GM21825 (cell line): Measurements from ENCODE around the gene NPAS3.

ENCODE experiments used
- ATAC-seq: cut with Tn5 transposase; IDR thresholded peaks from one replicate; pipeline ENCODE4 v1.9.1; 2021; ENCODE audit warnings: mild to moderate bottlenecking, moderate library complexity; ENCODE audit not compliant: unreplicated experiment

Gene NPAS3

DNA sequence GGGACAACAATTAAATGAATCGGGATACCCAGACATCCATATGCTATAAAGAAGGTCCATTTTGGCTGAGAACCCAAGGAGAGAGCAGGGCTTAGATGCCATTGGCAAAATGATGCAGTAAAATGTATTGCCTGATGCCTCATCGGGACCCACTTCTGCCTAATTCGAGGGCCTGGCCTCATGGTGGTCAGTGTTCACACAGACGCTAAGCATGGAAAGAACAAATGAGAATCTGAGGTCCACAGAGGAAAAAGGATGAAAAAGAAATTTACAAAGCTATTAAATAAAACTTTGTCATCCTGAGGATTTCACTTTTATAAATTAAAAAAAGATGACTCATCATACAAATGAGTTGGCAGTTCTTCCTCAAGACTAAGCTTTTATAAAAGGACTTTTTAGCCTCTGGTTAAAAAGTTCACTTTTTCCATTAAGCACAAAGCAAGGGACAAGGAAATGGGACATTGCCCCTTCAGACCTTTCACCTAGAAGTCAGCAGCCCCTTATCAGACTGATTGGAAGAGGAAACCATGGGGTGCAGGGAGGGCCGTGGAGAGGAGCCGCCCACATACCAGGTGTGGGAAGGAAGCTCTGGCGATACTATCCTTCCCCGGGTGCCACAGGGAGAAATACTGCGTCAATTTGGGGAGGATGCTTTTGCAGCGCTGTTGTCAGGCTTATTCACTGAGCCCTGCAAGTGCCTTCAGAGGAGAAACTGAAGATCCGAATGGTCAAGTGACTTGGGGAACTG lies 836.2 kb downstream of the NPAS3 start:
- no peak for ATAC-seq

DNA sequence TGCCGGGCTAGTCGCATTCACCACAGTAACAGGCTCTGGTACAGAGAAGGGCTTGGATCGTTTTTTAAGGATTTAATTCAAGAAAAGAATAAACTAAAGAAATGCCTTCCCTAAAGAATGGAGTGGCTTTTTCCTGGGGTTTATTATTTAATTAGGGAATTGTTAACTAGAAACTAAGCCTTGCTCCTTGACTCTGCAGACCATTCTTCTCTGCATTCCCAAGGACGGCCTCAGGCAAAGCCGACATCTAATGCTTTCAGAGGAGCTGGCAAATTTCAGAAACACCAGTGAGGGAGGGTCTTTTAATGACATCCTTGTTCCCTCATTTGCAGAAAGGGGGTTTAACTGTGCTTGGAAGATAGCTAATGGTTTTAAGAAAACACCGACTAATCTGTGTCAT lies 838.2 kb downstream of the NPAS3 start:
- no peak for ATAC-seq

DNA sequence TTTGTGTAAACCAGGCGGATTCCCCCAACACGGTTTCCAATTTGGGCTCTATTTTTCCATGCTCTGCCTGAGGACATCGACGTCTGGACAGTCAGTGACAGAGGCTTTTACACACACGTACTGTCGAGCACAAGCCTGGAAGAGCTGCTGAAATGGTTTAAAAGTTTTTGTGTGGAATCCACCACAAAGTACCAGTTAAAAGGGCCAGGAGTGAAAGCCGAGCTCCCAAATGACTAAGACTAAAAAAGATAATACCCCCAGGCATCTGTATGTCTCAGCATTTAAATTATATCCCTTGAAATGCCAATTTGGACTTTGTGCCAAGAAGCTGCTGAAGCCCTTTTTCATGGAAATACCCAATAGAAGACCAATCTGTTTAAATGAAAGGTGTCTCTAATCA lies 839.0 kb downstream of the NPAS3 start:
- no peak for ATAC-seq

DNA sequence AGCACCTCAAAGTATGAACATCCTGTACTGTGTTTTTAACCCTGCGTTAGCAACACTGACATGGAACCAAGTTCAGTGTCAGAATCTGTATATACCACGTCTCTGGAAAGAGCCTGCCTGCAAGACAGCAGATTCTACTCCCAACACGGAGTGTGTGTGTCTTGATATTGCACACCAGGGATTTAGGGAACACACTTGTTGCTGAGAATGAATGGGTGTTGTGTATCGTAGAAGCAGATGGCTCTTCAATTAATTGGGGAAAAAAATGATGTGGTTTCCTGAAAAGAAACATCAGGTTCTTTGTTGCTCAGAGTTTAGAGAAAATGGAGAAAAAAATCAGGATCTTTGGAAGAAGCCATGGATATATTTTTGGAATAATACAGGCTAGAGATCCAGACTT lies 841.4 kb downstream of the NPAS3 start:
- no peak for ATAC-seq

DNA sequence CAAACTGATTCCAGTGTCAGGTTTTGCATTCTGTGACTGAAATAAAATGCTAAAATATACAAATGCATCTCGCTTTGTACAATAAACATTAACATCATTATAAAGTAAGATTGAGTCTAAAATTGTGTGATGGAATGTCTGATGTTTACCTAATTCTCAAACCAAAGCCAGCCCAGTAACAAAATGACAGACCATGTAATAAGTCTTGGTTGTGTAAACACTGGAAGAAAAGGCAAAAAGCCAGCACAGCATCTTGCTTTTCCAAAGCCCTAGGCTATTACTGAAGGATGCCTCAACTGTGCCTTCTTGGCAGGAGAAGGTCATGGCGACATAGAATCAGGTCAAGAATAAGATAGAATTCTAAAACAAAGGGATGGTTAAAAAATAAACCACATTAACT lies 842.6 kb downstream of the NPAS3 start:
- no peak for ATAC-seq

DNA sequence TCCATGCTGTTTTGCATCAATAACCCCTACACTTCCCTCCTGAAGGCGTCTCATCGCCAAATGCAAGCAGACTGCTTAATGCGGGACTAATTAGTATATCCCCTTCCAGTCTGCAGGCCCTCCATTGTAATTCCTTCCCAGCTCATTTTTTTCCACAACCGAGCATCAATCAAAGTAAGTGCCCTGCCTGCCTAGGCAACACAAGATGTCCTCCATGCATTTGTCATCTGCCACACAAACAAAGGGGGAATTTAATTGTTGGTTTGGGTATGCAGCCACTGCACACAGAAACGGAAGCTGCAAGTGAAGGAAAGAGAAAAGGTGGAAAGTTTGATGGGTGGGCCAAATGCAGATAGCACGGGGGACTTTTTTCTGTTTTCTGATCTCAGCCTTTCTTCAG lies 844.2 kb downstream of the NPAS3 start:
- no peak for ATAC-seq

DNA sequence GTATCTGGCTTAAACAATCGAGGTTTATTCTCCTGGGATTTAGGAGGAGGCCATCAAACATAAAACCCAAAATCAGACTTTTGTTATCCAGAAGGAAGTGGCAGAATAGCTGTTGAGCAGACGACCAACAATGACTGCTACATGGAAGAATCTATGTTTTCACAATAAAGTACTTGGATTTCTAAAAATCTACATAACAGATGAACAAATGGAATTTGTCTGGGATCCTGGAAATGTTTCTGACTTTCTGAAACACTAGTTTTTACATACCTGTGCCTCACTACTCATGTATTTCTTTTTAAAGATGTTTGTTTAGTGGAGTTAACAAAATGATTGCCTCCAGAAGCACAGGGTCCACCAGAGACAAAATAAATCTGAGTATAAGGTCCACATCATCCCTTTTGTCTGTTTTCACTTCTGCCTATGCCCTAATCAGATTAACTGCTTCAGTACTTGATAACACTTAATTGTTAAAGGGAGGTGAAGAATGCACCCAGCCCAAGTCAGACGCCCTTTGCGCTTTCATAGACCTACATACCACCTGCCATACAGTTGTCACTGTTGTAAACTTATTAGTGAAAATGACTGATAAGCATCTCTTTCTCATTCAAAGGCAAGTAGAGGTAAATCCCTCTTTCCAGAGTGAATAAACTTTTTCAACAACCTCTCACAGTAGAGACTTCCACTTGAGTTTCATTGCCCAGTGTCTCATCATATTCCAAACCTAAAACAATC lies 847.6 kb downstream of the NPAS3 start:
- ATAC-seq = no peak

DNA sequence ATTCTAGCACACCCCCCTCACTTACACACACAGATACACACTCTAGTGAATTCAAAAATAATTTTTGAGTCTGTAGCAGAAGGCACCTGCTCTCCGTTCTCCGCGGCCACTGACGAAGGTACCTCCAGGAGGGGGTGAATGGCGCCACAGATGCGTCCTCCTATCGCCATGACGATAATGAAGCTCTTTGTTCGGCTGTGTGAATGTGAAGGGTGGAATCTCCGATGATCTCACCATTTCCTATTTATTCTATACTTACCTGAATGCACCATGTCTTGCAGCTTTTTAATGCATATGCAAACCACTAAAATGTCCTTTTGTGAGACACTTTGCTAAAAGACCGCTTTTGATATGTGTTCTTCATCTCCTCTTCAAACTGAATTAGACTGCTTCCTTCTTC lies 849.5 kb downstream of the NPAS3 start:
- ATAC-seq = no peak

DNA sequence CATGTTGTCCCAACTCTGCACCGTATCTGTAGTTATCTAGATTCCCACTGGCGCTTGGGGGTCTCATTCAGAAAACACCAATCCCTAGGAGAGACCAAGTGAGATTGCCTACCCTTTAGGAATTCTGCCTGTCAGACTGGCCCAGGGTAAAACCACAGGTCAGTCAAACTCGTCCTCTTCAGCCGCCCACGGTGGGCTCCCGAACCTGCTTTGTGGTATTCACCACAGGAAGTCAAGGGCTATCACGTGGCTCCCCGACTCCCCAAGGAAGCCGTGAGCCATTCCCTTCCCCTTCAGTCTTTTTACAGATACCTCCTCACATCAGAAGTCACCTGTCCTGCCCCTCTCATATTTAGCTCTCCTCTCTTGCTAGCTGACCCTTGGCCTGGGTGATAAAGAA lies 852.3 kb downstream of the NPAS3 start:
- no peak for ATAC-seq

DNA sequence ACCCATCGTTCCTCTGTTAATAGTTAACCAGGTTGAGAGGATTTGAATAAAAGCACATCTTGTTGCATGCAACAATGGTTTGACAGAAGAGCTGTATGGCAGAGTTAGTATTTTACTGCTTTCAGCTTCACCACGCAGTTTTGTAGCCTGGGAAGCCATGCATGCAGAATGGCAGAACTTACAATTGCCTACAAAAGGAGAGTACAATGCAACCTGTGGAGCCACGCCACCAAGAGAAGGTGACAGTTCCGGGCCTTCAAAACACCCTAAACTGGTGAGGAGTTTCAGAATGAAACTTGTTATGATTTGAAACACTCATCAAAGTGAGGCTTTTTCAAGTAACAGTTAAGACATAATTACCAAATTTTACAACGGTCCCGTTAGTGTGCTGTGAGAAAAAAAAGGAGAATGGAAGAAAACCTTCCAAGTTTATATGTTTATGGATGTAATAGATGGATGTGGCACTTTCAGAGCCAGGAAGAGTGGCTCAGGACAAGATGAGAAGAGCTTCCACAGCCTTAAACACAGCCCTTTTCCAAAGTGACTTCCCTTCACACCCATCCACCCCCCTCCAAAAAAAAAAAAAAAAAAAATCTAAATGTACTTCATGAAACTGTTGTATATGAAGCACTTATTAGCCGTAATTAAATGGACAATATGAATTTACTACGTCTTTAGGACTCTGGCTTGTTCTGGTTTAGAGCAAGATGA lies 853.5 kb downstream of the NPAS3 start:
- peak; percentile 53 for ATAC-seq

DNA sequence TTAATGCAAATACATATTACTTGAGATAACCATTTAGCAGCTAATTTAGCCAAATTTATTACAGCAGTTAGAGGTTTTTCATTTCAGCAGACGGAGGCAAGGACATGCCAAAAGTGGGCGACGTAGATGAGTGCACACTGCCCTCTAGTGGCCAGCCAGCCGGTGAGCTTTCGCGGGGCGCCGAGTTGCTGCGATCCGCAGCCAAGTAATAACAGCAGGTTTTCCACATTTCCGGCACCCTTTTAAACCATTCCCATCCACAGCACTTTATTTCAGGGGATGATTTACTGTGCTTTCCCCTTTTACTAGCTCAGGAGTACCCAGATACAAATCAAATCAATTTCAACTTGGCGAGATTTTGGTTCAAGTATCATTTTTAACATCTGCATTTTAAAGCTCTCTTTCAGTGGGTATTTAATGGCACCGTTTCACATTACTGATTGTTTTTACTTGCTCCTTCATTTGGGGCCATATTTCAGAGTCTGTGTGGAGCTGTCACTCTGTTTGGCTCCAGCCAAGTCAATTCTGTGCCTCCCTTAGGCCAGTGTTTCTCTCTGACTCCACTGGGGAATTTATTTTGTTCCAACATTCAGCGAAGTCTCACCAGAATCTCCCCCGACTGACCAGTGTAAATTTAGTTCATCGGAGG lies 854.2 kb downstream of the NPAS3 start:
- ATAC-seq = peak; percentile 74

DNA sequence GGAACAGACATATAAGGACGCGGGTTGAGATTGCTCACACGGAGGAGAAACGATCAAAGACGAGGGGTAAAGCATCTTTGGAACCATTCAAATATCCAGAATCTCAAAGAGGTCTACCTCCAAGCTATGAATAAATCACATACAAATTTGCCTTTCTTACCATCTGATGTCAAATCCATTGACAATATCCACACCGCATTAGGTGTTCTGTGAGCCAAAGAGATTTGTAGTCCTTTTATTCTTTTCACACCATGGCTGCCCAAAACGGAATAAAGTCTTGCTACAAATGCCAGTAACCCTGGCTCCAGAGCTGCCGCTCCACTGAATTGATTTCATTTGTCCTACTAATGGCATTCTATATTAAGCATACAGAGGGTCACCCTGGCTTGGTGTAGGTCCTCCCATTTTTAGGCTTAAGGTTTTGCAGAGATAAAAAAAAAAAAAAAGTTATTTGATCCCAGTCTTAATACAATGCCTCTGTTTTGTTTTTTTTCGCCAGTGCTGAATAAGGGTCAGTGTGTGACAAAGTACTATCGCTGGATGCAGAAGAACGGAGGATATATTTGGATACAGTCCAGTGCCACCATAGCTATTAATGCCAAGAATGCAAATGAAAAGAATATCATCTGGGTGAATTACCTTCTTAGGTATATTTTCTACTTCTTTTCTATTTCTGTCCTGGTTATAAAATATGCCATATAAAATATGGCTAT lies 854.9 kb downstream of the NPAS3 start:
- ATAC-seq = no peak

DNA sequence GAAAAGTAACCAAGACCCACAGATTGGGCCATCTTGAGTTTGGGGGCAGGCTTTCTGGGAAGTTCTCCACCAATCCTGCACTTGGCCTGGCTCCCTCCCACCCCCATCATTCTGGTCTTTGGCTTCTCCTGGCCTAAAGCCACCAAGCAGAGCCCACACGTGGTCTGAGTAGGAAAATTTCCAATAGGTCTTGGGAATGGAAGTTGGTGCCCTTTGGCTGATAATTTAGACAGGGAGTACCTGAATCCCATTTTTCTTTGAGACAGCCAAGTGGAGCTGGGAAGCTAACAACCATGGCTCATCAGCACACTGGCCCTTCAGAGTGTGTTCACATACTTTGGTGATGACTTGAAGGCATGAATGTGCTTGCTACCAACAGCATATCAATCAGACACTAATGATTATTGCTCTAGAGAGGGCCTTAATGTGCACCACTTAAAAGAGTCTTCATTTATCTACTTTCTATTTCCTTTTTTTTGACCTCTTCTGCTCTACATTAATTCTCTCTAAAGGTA lies 856.2 kb downstream of the NPAS3 start:
- ATAC-seq = no peak

DNA sequence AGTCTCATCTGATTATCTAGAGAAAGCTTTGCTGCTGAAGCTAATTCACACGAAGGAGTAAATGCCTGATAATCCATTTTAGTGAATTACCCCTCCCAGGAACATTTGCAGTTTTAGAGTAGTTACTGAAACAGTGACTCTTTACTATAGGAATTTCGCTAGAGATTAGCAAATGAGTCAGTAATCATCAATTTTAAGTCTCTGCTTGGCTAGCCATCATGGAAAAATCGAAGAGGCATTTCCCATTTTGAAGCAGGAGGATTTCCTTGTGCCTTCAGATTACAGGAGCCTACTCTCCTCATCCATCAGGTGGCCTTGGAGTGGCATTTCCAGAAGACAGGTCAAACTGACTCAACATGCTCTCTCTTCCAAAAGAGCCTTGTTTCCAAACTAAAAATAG lies 857.7 kb downstream of the NPAS3 start:
- ATAC-seq = no peak

DNA sequence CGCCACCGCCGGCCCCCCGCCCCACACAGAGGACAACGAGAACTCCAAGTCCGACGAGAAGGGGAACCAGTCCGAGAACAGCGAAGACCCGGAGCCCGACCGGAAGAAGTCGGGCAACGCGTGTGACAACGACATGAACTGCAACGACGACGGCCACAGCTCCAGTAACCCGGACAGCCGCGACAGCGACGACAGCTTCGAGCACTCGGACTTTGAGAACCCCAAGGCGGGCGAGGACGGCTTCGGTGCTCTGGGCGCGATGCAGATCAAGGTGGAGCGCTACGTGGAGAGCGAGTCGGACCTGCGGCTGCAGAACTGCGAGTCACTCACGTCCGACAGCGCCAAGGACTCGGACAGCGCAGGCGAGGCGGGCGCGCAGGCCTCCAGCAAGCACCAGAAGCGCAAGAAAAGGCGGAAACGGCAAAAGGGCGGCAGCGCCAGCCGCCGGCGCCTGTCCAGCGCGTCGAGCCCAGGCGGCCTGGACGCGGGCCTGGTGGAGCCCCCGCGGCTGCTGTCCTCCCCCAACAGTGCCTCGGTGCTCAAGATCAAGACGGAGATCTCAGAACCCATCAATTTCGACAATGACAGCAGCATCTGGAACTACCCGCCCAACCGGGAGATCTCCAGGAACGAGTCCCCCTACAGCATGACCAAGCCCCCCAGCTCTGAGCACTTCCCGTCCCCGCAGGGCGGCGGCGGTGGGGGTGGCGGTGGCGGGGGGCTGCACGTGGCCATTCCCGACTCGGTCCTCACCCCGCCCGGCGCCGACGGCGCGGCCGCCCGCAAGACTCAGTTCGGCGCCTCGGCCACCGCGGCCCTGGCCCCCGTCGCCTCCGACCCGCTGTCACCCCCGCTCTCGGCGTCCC lies 861.3 kb downstream of the NPAS3 start:
- ATAC-seq = no peak

DNA sequence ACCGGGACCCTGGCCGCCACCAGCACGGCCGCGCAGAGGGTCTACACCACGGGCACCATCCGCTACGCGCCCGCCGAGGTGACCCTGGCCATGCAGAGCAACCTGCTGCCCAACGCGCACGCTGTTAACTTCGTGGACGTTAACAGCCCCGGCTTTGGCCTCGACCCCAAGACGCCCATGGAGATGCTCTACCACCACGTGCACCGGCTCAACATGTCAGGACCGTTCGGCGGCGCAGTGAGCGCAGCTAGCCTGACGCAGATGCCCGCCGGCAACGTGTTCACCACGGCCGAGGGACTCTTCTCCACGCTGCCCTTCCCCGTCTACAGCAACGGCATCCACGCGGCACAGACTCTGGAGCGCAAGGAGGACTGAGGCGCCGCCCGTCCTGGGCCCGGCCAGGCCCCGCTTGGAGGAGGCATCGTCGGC lies 862.1 kb downstream of the NPAS3 start:
- ATAC-seq = no peak

DNA sequence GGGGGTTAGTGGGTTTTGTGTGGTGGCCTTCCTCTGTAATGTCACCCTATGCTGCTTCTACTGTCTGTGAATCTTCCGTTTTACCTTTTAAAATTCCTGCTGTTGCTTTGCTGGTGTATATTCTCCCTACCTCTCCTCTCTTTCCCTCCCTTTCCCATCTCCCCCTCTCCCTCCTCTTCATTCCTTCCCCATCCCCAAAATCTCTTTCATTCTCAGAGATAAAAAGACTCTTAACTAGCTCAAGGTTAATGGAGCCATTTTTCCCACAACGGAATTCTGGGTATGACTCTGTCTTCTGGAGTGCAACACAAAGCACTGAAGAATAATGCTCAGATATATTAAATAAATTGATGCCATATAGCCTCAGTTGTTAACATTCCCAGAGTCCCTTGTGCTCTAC lies 864.1 kb downstream of the NPAS3 start:
- no peak for ATAC-seq

DNA sequence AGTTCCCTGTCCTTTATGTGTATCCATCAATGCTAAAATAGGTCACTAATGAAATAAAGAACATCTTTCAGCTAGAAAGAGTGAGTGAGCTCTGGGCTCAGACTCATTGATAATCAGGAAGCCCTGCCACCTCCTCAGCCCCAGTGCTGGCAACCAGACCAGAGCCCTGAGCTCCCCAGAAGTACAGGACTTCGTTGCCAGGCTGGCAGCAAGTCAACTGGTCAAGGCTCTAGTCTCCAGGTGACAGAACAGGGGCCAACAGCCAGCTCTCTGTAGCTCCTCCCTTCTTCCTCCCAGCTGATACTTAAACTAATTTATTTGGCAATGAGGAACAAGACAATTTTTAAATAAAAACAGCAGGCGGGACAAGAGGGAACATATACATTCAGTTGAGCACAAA lies 866.9 kb downstream of the NPAS3 start:
- no peak for ATAC-seq

DNA sequence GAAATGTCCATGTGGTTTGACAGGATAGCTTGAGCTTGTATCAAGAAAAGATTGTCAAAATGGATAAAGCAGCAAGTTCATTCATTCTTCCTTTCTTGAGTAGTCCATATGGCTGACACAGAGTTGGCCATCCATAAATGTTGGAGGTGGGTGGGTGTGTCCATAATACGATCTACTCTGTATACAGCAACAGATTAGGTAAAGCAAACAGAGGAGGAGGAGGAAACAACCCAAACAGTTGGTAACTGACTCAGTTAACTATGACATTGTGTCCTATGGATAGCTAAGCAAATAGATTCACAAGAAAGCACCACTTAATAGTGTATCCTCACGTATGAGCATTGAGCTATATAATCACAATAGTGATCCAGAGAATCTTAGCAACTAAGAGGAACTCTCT lies 868.2 kb downstream of the NPAS3 start:
- no peak for ATAC-seq

DNA sequence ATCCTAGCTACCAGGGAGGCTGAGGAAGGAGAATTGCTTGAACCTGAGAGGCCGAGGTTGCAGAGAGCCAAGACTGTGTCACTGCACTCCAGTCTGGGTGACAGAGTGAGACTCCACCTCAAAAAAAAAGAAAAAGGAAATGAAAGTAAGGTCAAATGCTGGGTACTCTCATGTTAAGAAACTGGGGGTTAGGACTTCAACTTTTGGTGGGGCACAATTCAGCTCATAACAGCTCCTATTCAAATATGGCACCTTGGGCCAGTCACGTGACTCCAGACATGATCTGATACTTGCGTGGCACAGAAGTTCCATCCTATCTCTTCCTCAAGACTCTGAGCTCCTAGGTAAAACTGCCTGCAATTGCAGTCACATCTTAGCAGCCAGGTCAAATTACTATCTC lies 869.5 kb downstream of the NPAS3 start:
- ATAC-seq = no peak
